MM.1S (cell line): ENCODE results near the gene ITPRIPL2.

Experiments used
- DNase-seq: peaks from one replicate; pipeline ENCODE4 v3.0.0-alpha.2; 2015
- H2AFZ ChIP-seq: fragments of 300-600 bp; sonication (generic); 2 replicates; pipeline ENCODE4 v1.6.0; 2016; ENCODE audit warnings: antibody characterized with exemption, low read length
- H3F3A ChIP-seq: fragments of 300-600 bp; sonication (generic); 2 replicates; pipeline ENCODE4 v1.6.1; 2016; ENCODE audit warnings: mild to moderate bottlenecking, antibody characterized with exemption, low read length, moderate library complexity, mixed read lengths; ENCODE audit not compliant: insufficient read depth
- H3K27ac ChIP-seq: fragments of 300-600 bp; sonication (generic); 2 replicates; pipeline ENCODE4 v1.5.1; 2016; ENCODE audit warnings: mild to moderate bottlenecking, low read length
- H3K27me3 ChIP-seq: fragments of 300-600 bp; sonication (generic); replicated peaks from 2 replicates; pipeline ENCODE4 v1.6.0; 2016; ENCODE audit warnings: low read length; ENCODE audit not compliant: insufficient read depth
- H3K36me3 ChIP-seq: fragments of 300-600 bp; sonication (generic); replicated peaks from 2 replicates; pipeline ENCODE4 v1.6.1; 2016; ENCODE audit warnings: mild to moderate bottlenecking, low read length, mixed read lengths; ENCODE audit not compliant: insufficient read depth
- H3K4me1 ChIP-seq: fragments of 300-600 bp; sonication (generic); 2 replicates; pipeline ENCODE4 v1.6.1; 2016; ENCODE audit warnings: low read length, mixed read lengths
- H3K4me2 ChIP-seq: fragments of 300-600 bp; sonication (generic); 2 replicates; pipeline ENCODE4 v1.6.0; 2016; ENCODE audit warnings: low read depth, low read length
- H3K4me3 ChIP-seq: fragments of 300-600 bp; sonication (generic); 2 replicates; pipeline ENCODE4 v1.5.1; 2016; ENCODE audit warnings: low read length, mixed read lengths
- H3K79me2 ChIP-seq: fragments of 300-600 bp; sonication (generic); 2 replicates; pipeline ENCODE4 v1.6.1; 2016; ENCODE audit warnings: mixed run types, low read length, mixed read lengths
- H3K9ac ChIP-seq: fragments of 300-600 bp; sonication (generic); 2 replicates; pipeline ENCODE4 v1.6.1; 2016; ENCODE audit warnings: low read length, mixed read lengths
- H3K9me2 ChIP-seq: fragments of 300-600 bp; sonication (generic); replicated peaks from 2 replicates; pipeline ENCODE4 v1.6.1; 2016; ENCODE audit warnings: mild to moderate bottlenecking, low read length, mixed read lengths; ENCODE audit not compliant: insufficient read depth
- H3K9me3 ChIP-seq: fragments of 300-600 bp; sonication (generic); replicated peaks from 2 replicates; pipeline ENCODE4 v1.6.1; 2016; ENCODE audit warnings: mild to moderate bottlenecking, low read length, mixed read lengths; ENCODE audit not compliant: insufficient read depth
- H4K20me1 ChIP-seq: fragments of 300-600 bp; sonication (generic); 2 replicates; pipeline ENCODE4 v1.6.1; 2016; ENCODE audit warnings: mild to moderate bottlenecking, low read length, moderate library complexity, mixed read lengths; ENCODE audit not compliant: insufficient read depth
- EZH2 ChIP-seq: fragments of 300-600 bp; sonication (generic); optimal IDR thresholded peaks from 2 replicates; pipeline ENCODE3; 2017; ENCODE audit warnings: low read depth, mild to moderate bottlenecking, antibody characterized with exemption, low read length, mixed read lengths
- EZH2phosphoT487 ChIP-seq: fragments of 300-600 bp; sonication (generic); IDR thresholded peaks from 2 replicates; pipeline ENCODE4 v1.6.1; 2018; ENCODE audit warnings: antibody characterized with exemption, low read length
- TF ChIP-seq, protein P1 (sequence below): fragments of 300-600 bp; sonication (generic); IDR thresholded peaks from 2 replicates; pipeline ENCODE4 v1.5.1; 2016; ENCODE audit warnings: antibody characterized with exemption, low read length, mixed read lengths

ITPRIPL2 gene

DNA sequence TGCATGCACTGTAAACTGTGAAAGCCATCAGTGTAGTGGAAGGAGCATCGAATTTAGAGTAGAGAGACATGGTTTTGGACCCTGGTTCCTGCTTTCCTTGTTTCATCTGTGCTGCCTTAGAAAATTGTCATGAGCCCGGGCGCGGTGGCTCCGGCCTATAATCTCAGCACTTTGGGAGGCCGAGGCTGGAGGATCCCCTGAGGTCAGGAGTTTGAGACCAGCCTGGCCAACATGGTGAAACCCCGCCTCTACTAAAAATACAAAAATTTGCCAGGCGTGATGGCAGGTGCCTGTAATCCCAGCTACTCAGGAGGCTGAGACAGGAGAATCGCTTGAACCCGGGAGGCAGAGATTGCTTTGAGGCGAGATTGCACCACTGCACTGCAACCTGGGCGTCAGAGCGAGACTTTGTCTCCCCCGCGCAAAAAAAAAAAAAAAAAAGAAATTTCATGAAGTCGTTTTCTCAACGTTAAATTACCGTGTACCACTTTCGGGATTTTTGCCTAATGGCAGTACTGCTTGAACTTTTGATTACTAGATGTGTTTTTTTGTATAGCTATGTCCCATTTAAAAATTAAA, 45.4 kb upstream of the ITPRIPL2 start:
- no peaks in the 10 kb centered on the region for H3K79me2 ChIP-seq
- H2AFZ ChIP-seq: peak overlapping the region; percentile 98
- peaks cover 4% of the 10 kb centered on the region; the same call in 1 of the 2 replicates for H3F3A ChIP-seq
- no peaks in the 10 kb centered on the region for H3K9me3 ChIP-seq
- H3K9ac ChIP-seq: peak overlapping the region; percentile 96
- H3K36me3 ChIP-seq: no peaks in the 10 kb centered on the region
- H3K4me1 ChIP-seq: no peaks in the 10 kb centered on the region
- H4K20me1 ChIP-seq: no peaks in the 10 kb centered on the region
- TF ChIP-seq EZH2phosphoT487 (no peak), EZH2 (no peak)
- TF ChIP-seq, protein P1, sequence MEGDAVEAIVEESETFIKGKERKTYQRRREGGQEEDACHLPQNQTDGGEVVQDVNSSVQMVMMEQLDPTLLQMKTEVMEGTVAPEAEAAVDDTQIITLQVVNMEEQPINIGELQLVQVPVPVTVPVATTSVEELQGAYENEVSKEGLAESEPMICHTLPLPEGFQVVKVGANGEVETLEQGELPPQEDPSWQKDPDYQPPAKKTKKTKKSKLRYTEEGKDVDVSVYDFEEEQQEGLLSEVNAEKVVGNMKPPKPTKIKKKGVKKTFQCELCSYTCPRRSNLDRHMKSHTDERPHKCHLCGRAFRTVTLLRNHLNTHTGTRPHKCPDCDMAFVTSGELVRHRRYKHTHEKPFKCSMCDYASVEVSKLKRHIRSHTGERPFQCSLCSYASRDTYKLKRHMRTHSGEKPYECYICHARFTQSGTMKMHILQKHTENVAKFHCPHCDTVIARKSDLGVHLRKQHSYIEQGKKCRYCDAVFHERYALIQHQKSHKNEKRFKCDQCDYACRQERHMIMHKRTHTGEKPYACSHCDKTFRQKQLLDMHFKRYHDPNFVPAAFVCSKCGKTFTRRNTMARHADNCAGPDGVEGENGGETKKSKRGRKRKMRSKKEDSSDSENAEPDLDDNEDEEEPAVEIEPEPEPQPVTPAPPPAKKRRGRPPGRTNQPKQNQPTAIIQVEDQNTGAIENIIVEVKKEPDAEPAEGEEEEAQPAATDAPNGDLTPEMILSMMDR: no peak
- H3K27me3 ChIP-seq: no peaks in the 10 kb centered on the region
- no peak for DNase-seq
- peak overlapping the region; percentile 99 for H3K4me3 ChIP-seq
- peak overlapping the region; percentile 90 for H3K4me2 ChIP-seq
- no peaks in the 10 kb centered on the region for H3K9me2 ChIP-seq
- H3K27ac ChIP-seq: peak overlapping the region; percentile 97

GRCh38 chr16:19071811-19072777, 41.7 kb upstream of the ITPRIPL2 start:
- no peak overlapping the region for H3K27ac ChIP-seq
- H2AFZ ChIP-seq: no peak overlapping the region
- no peak overlapping the region for H3K4me2 ChIP-seq
- no peaks in the 10 kb centered on the region for H3K9me3 ChIP-seq
- no peak overlapping the region for H3K9ac ChIP-seq
- H3K36me3 ChIP-seq: no peaks in the 10 kb centered on the region
- no peaks in the 10 kb centered on the region for H3K27me3 ChIP-seq
- no peak for TF ChIP-seq EZH2
- TF ChIP-seq, protein P1: peak; percentile 63
- H3K4me3 ChIP-seq: no peak overlapping the region
- peak; percentile 48 for DNase-seq
- peaks cover 4% of the 10 kb centered on the region; the same call in 1 of the 2 replicates for H3F3A ChIP-seq
- no peaks in the 10 kb centered on the region for H4K20me1 ChIP-seq
- H3K4me1 ChIP-seq: no peaks in the 10 kb centered on the region
- no peaks in the 10 kb centered on the region for H3K9me2 ChIP-seq
- H3K79me2 ChIP-seq: no peaks in the 10 kb centered on the region

- Histone ChIP-seq H3K27ac (no peak overlapping the region), H3F3A (no peaks in the 10 kb centered on the region), H3K36me3 (no peaks in the 10 kb centered on the region), H3K9ac (no peak overlapping the region), H3K4me2 (no peak overlapping the region), H4K20me1 (no peaks in the 10 kb centered on the region), H3K4me3 (no peak overlapping the region), H3K79me2 (no peaks in the 10 kb centered on the region), H3K4me1 (no peaks in the 10 kb centered on the region), H3K9me2 (no peaks in the 10 kb centered on the region), H3K9me3 (no peaks in the 10 kb centered on the region), H2AFZ (no peak overlapping the region), H3K27me3 (no peaks in the 10 kb centered on the region)
- no peak for DNase-seq
- TF ChIP-seq EZH2phosphoT487 (no peak), EZH2 (no peak)
- TF ChIP-seq, protein P1: no peak
These were observed 40.4 kb upstream of the ITPRIPL2 start for GRCh38 chr16:19073344-19073743.
